Thoracic aorta (tissue), 2 donors: ENCODE data around the gene IL22RA1. TPM values are rescaled to one million over a fixed set of nuclear protein-coding genes. Genes with fewer than 3 reads are reported as not detected.

ENCODE experiments used
- ATAC-seq: fragments of 150-250 bp; one replicate; pipeline ENCODE4 v1.8.0; 2017; ENCODE audit warnings: low read depth; ENCODE audit not compliant: insufficient number of reproducible peaks, low FRiP score
- DNase-seq: peaks from one replicate; pipeline ENCODE4 v3.0.0-alpha.2; 2020; ENCODE audit warnings: low spot score
- H3K27ac ChIP-seq, 2 donors: fragments of 200-600 bp; sonication (generic); 1 replicate in 1 of 2; 2 replicates in 1 of 2; pipeline ENCODE4 v1.5.1; 2016; ENCODE audit warnings: mild to moderate bottlenecking in 2 of 2, moderate library complexity in 2 of 2
- H3K27me3 ChIP-seq: fragments of 200-600 bp; sonication (generic); replicated peaks from 2 replicates; pipeline ENCODE4 v1.6.0; 2016; ENCODE audit warnings: mild to moderate bottlenecking; ENCODE audit not compliant: insufficient read depth
- H3K36me3 ChIP-seq: fragments of 200-600 bp; sonication (generic); one replicate; pipeline ENCODE4 v1.5.1; 2016
- H3K4me1 ChIP-seq, 2 donors: fragments of 200-600 bp; sonication (generic); 1 replicate in 1 of 2; 2 replicates in 1 of 2; pipeline versions ENCODE4 v1.5.1 to v1.6.0; 2016; ENCODE audit warnings: low read depth in 2 of 2, mild to moderate bottlenecking in 1 of 2; ENCODE audit not compliant: control insufficient read depth in 1 of 2
- H3K4me3 ChIP-seq: fragments of 200-600 bp; sonication (generic); 2 replicates; pipeline ENCODE4 v1.5.1; 2016; ENCODE audit warnings: mild to moderate bottlenecking
- H3K9me3 ChIP-seq: fragments of 200-600 bp; sonication (generic); 2 replicates; pipeline ENCODE4 v1.5.1; 2016
- total RNA-seq, 2 donors: library from RNA; depleted of rRNA; stranded (reverse); fragments of >200 nt; gene quantifications; one replicate each; pipeline versions ENCODE4 v1.1.0 to v1.2.3, GENCODE V29; 2016
- TF ChIP-seq, protein P1 (sequence below): fragments of 200-600 bp; sonication (generic); IDR thresholded peaks from one replicate; pipeline ENCODE4 v1.5.1; 2019; ENCODE audit warnings: antibody characterized with exemption

Gene IL22RA1
- total RNA-seq, 2 donors from 2014 or later, result 0.14 to 0.21 TPM

DNA sequence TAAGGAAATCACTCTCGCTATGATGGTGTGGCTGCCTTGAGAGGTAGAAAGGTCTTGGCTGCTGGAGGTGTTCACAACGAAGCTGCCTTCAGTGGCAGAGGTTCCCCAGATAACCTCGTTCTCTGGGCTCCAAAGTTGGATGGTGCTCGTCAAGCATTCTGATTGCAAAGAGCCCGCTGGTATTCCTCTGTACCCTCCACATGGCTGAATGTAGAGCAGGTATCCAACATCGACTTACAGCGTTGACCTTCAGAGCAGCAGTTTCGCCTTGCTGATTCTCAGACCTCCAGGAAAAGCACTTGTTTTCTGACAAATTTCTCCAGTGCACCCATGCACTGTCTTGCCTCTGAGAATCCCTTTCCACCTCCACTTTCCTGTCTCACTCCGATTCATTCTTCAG is 4.3 kb upstream of the IL22RA1 start:
- TF ChIP-seq, protein P1, sequence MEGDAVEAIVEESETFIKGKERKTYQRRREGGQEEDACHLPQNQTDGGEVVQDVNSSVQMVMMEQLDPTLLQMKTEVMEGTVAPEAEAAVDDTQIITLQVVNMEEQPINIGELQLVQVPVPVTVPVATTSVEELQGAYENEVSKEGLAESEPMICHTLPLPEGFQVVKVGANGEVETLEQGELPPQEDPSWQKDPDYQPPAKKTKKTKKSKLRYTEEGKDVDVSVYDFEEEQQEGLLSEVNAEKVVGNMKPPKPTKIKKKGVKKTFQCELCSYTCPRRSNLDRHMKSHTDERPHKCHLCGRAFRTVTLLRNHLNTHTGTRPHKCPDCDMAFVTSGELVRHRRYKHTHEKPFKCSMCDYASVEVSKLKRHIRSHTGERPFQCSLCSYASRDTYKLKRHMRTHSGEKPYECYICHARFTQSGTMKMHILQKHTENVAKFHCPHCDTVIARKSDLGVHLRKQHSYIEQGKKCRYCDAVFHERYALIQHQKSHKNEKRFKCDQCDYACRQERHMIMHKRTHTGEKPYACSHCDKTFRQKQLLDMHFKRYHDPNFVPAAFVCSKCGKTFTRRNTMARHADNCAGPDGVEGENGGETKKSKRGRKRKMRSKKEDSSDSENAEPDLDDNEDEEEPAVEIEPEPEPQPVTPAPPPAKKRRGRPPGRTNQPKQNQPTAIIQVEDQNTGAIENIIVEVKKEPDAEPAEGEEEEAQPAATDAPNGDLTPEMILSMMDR, result no peak
- Histone ChIP-seq H3K4me1 (peaks cover 4 to 11% of the 10 kb centered on the region in 2 donors), H3K9me3 (no peaks in the 10 kb centered on the region), H3K27ac (no peak overlapping the region), H3K27me3 (peaks cover 9% of the 10 kb centered on the region), H3K36me3 (no peaks in the 10 kb centered on the region), H3K4me3 (no peak overlapping the region)
- DNase-seq (no peak), ATAC-seq (no peak)

GRCh38 chr1:24141311-24141997 is 1.5 kb downstream of the IL22RA1 start:
- DNase-seq (no peak), ATAC-seq (no peak)
- Histone ChIP-seq H3K27ac (no peak overlapping the region), H3K36me3 (no peaks in the 10 kb centered on the region), H3K4me3 (no peak overlapping the region), H3K4me1 (no peaks in the 10 kb centered on the region), H3K9me3 (no peaks in the 10 kb centered on the region), H3K27me3 (no peaks in the 10 kb centered on the region)
- TF ChIP-seq, protein P1, result no peak

- ATAC-seq (no peak), DNase-seq (no peak)
- Histone ChIP-seq H3K27ac (no peak overlapping the region), H3K9me3 (no peaks in the 10 kb centered on the region), H3K27me3 (no peaks in the 10 kb centered on the region), H3K36me3 (no peaks in the 10 kb centered on the region), H3K4me3 (no peak overlapping the region), H3K4me1 (no peaks in the 10 kb centered on the region)
- TF ChIP-seq, protein P1, result no peak
These were observed 2.2 kb downstream of the IL22RA1 start for GRCh38 chr1:24140741-24141181.

- no peak overlapping the region for H3K27ac ChIP-seq
- no peaks in the 10 kb centered on the region for H3K4me1 ChIP-seq
- no peaks in the 10 kb centered on the region for H3K36me3 ChIP-seq
- H3K9me3 ChIP-seq, result no peaks in the 10 kb centered on the region
- DNase-seq (no peak), ATAC-seq (no peak)
- no peak overlapping the region for H3K4me3 ChIP-seq
- TF ChIP-seq, protein P1, result no peak
- no peaks in the 10 kb centered on the region for H3K27me3 ChIP-seq
These were observed 3.0 kb downstream of the IL22RA1 start for GRCh38 chr1:24139841-24140425.

DNA sequence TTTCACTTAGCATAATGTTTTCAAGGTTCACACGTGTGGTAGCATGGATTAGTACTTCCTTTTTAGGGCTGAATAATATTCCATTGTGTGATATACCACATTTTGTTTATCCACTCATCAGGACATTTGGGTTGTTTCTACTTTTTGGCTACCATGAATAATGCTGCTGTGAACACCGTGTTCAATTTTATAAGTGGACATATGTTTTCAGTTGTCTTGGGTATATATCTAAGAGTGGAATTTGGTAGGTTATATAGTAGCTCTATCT is 3.8 kb downstream of the IL22RA1 start:
- DNase-seq (no peak), ATAC-seq (no peak)
- H3K27me3 ChIP-seq, result no peaks in the 10 kb centered on the region
- no peaks in the 10 kb centered on the region for H3K36me3 ChIP-seq
- H3K27ac ChIP-seq, result no peak overlapping the region
- no peaks in the 10 kb centered on the region for H3K9me3 ChIP-seq
- H3K4me1 ChIP-seq, result no peaks in the 10 kb centered on the region
- H3K4me3 ChIP-seq, result no peak overlapping the region
- TF ChIP-seq, protein P1, result no peak
